ENCODE data around the gene GTF2F1.
"Not testable (repeated sequence)": the region's sequence is repeated elsewhere in the genome, so short reads cannot be mapped to it uniquely, and the experiment has no call there.

DNA sequence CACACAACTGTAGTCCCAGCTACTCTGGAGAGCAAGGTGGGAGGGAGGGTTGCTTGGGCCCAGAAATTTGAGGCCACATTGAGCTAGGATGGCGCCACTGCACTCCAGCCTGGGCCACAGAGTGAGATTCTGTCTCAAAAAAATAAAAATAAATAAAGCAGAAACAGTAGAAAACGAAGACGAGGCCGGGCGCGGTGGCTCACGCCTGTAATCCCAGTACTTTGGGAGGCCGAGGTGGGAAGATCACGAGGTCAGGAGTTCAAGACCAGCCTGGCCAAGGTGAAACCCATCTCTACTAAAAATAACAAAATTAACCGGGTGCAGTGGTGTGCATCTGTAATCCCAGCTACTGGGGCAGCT lies 32.1 kb downstream of the GTF2F1 start:
- TF ChIP-seq EZH2 (optimal IDR thresholded peaks at IDR 0.05; ENCODE audit: low read depth, low read length); EZH2phosphoT487 (IDR thresholded peaks at IDR 0.05; ENCODE audit: low read length): not testable (repeated sequence)
- TF ChIP-seq, protein P1, sequence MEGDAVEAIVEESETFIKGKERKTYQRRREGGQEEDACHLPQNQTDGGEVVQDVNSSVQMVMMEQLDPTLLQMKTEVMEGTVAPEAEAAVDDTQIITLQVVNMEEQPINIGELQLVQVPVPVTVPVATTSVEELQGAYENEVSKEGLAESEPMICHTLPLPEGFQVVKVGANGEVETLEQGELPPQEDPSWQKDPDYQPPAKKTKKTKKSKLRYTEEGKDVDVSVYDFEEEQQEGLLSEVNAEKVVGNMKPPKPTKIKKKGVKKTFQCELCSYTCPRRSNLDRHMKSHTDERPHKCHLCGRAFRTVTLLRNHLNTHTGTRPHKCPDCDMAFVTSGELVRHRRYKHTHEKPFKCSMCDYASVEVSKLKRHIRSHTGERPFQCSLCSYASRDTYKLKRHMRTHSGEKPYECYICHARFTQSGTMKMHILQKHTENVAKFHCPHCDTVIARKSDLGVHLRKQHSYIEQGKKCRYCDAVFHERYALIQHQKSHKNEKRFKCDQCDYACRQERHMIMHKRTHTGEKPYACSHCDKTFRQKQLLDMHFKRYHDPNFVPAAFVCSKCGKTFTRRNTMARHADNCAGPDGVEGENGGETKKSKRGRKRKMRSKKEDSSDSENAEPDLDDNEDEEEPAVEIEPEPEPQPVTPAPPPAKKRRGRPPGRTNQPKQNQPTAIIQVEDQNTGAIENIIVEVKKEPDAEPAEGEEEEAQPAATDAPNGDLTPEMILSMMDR (IDR thresholded peaks at IDR 0.05; ENCODE audit: low read length): not testable (repeated sequence)
